H1 (cell line): Measurements from ENCODE around the gene ZNF487. TPM values are rescaled to one million over a fixed set of nuclear protein-coding genes. Genes with fewer than 3 reads are reported as not detected.
A peak's percentile ranks its signal among the peaks of the same experiment; 100 is the strongest.

Experiments
- ATF2 ChIP-seq: IDR thresholded peaks from 2 replicates; pipeline ENCODE4 v1.6.1; 2012; ENCODE audit warnings: low read length, inconsistent platforms
- BRCA1 ChIP-seq: IDR thresholded peaks from 2 replicates; pipeline ENCODE4 v1.6.1; 2012; ENCODE audit warnings: low read depth, low read length, improper control_type of control experiment
- CHD2 ChIP-seq: IDR thresholded peaks from 2 replicates; pipeline ENCODE4 v1.6.1; 2012; ENCODE audit warnings: low read length, improper control_type of control experiment
- CTCF ChIP-seq, 3 experiments: IDR thresholded peaks; 1 replicate in 2 of 3; 2 replicates in 1 of 3; pipeline versions ENCODE4 v1.5.1 to v1.6.1; 2011; ENCODE audit warnings: low read length in 3 of 3, mild to moderate bottlenecking in 3 of 3, inconsistent platforms in 2 of 3, low read depth in 1 of 3, moderate library complexity in 1 of 3; ENCODE audit not compliant: insufficient read depth in 1 of 3; ENCODE audit errors: control extremely low read depth in 1 of 3
- FOSL1 ChIP-seq: IDR thresholded peaks from 2 replicates; pipeline ENCODE4 v1.6.1; 2011; ENCODE audit warnings: mild to moderate bottlenecking, low read depth, low read length, moderate library complexity; ENCODE audit not compliant: insufficient read depth
- JUND ChIP-seq: IDR thresholded peaks from 2 replicates; pipeline ENCODE4 v1.6.1; 2011; ENCODE audit warnings: mild to moderate bottlenecking, improper control_type of control experiment, low read length
- KDM5A ChIP-seq: fragments of 200-600 bp; IDR thresholded peaks from 2 replicates; pipeline ENCODE4 v1.7.1; 2012; ENCODE audit warnings: mild to moderate bottlenecking, low read length, inconsistent platforms, mixed read lengths
- MAFK ChIP-seq: IDR thresholded peaks from 2 replicates; pipeline ENCODE4 v1.6.1; 2012; ENCODE audit warnings: low read depth, mild to moderate bottlenecking, improper control_type of control experiment, low read length
- MAX ChIP-seq: IDR thresholded peaks from 2 replicates; pipeline ENCODE4 v1.6.1; 2012; ENCODE audit warnings: inconsistent platforms
- NANOG ChIP-seq: IDR thresholded peaks from 2 replicates; pipeline ENCODE4 v1.6.1; 2011; ENCODE audit warnings: low read length, low read depth, mild to moderate bottlenecking, inconsistent platforms; ENCODE audit not compliant: insufficient read depth, poor library complexity, severe bottlenecking
- RFX5 ChIP-seq: IDR thresholded peaks from 2 replicates; pipeline ENCODE4 v1.6.1; 2011; ENCODE audit warnings: low read depth, low read length, improper control_type of control experiment, borderline replicate concordance
- SAP30 ChIP-seq: fragments of 300-600 bp; sonication (generic); IDR thresholded peaks from 2 replicates; pipeline ENCODE4 v1.7.1; 2012; ENCODE audit warnings: low read length, moderate library complexity, mild to moderate bottlenecking, inconsistent platforms; ENCODE audit not compliant: insufficient read depth, insufficient replicate concordance
- SP1 ChIP-seq: IDR thresholded peaks from 2 replicates; pipeline ENCODE4 v1.6.1; 2011; ENCODE audit warnings: low read depth, low read length
- SP4 ChIP-seq: IDR thresholded peaks from 2 replicates; pipeline ENCODE4 v1.6.1; 2012; ENCODE audit warnings: low read length, inconsistent platforms
- TEAD4 ChIP-seq: IDR thresholded peaks from 2 replicates; pipeline ENCODE4 v1.6.1; 2012; ENCODE audit warnings: low read depth, low read length, inconsistent platforms, mixed read lengths
- USF2 ChIP-seq: IDR thresholded peaks from 2 replicates; pipeline ENCODE4 v1.6.1; 2011; ENCODE audit warnings: low read length, improper control_type of control experiment
- ZNF274 ChIP-seq: IDR thresholded peaks from 2 replicates; pipeline ENCODE4 v1.7.0; 2012; ENCODE audit warnings: low read length, borderline replicate concordance; ENCODE audit errors: extremely low read depth
- polyA plus RNA-seq, 7 experiments: library from polyadenylated mRNA; depleted of rRNA in 3 of 7; stranded (reverse) in 5 of 7; unstranded in 2 of 7; fragments of >200 nt in 5 of 7; fragments of 200-250 nt in 2 of 7; gene quantifications; 1 replicate in 5 of 7; 2 replicates in 1 of 7; 4 replicates in 1 of 7; pipeline versions ENCODE4 v1.2.1 to v1.2.3, GENCODE V29; 2011 to 2013; ENCODE audit warnings: missing spikeins in 2 of 7, mixed read lengths in 2 of 7
- total RNA-seq: library from RNA; stranded (reverse); fragmentation: NEBNext Ultra II Directional; extraction: Animal tissue kit (Norgen Biotek cat#: 25700); gene quantifications from 2 replicates; pipeline ENCODE4 v1.2.1, GENCODE V29; 2021

Gene ZNF487
- total and polyA plus RNA-seq, 2 of the 8 experiments (the other 6 are each of a cell fraction or from before 2014, with no cell fraction given) = 1.9 to 2.5 TPM

- TF ChIP-seq ATF2 (no peak), CTCF (IDR thresholded peaks at IDR 0.05; ENCODE audit: control extremely low read depth in 1 of 3, insufficient read depth in 1 of 3, low read depth in 1 of 3, low read length in 3 of 3) (peak in 2 of 3 experiments; percentile 11 to 22; a peak in 2 of 4 replicates), BRCA1 (no peak), MAX (peak; percentile 73), USF2 (no peak), JUND (no peak), MAFK (no peak), RFX5 (no peak), KDM5A (no peak), ZNF274 (no peak), NANOG (no peak), SP1 (no peak), FOSL1 (no peak), SAP30 (no peak), TEAD4 (no peak), SP4 (peak; percentile 82; the same call in 1 of the 2 replicates), CHD2 (no peak)
Measured at GRCh38 chr10:43436291-43437140, at the start of gene ZNF487 (continued).
